HEK293 (cell line): Measurements from ENCODE around the gene BLVRB.

Experiments
- AEBP2 ChIP-seq: fragments of 450-650 bp; formaldehyde crosslinking; IDR thresholded peaks from 2 replicates; pipeline ENCODE4 v1.5.1; 2016; ENCODE audit warnings: missing biosample characterization, missing genetic modification characterization, borderline replicate concordance
- ATF2 ChIP-seq: fragments of 450-650 bp; formaldehyde crosslinking; IDR thresholded peaks from 2 replicates; pipeline ENCODE4 v1.5.1; 2016; ENCODE audit warnings: missing biosample characterization, missing genetic modification characterization, low read depth
- BCL11A ChIP-seq: fragments of 450-650 bp; formaldehyde crosslinking; IDR thresholded peaks from 2 replicates; pipeline ENCODE4 v1.5.1; 2016; ENCODE audit warnings: low read depth, missing biosample characterization, missing genetic modification characterization
- FEZF1 ChIP-seq: fragments of 450-650 bp; formaldehyde crosslinking; IDR thresholded peaks from 2 replicates; pipeline ENCODE4 v1.5.1; 2016; ENCODE audit warnings: missing biosample characterization, missing genetic modification characterization
- GLI4 ChIP-seq: fragments of 450-650 bp; formaldehyde crosslinking; IDR thresholded peaks from 2 replicates; pipeline ENCODE4 v1.5.1; 2016; ENCODE audit warnings: missing biosample characterization, missing genetic modification characterization
- KLF8 ChIP-seq: fragments of 450-650 bp; formaldehyde crosslinking; IDR thresholded peaks from 2 replicates; pipeline ENCODE4 v1.5.1; 2016; ENCODE audit warnings: missing biosample characterization, missing genetic modification characterization
- OVOL3 ChIP-seq: fragments of 450-650 bp; formaldehyde crosslinking; IDR thresholded peaks from 2 replicates; pipeline ENCODE4 v1.5.1; 2016; ENCODE audit warnings: missing biosample characterization, missing genetic modification characterization
- SETDB1 ChIP-seq: IDR thresholded peaks from one replicate; pipeline ENCODE4 v1.6.1; 2017; ENCODE audit warnings: mild to moderate bottlenecking, low read length, moderate library complexity, mixed read lengths; ENCODE audit not compliant: insufficient read length
- ZBTB44 ChIP-seq: fragments of 450-650 bp; IDR thresholded peaks from 2 replicates; pipeline ENCODE4 v1.5.1; 2018; ENCODE audit warnings: missing biosample characterization, mild to moderate bottlenecking, missing genetic modification characterization
- ZNF174 ChIP-seq: fragments of 450-650 bp; formaldehyde crosslinking; IDR thresholded peaks from 2 replicates; pipeline ENCODE4 v1.5.0; 2017; ENCODE audit warnings: missing biosample characterization, mild to moderate bottlenecking, missing genetic modification characterization
- ZNF248 ChIP-seq: fragments of 450-650 bp; formaldehyde crosslinking; IDR thresholded peaks from 2 replicates; pipeline ENCODE4 v1.5.1; 2017; ENCODE audit warnings: missing biosample characterization, missing genetic modification characterization
- ZNF311 ChIP-seq: fragments of 450-650 bp; formaldehyde crosslinking; IDR thresholded peaks from 2 replicates; pipeline ENCODE4 v1.5.1; 2017; ENCODE audit warnings: missing biosample characterization, missing genetic modification characterization, borderline replicate concordance
- ZNF404 ChIP-seq: fragments of 450-650 bp; formaldehyde crosslinking; IDR thresholded peaks from 2 replicates; pipeline ENCODE4 v1.5.1; 2017; ENCODE audit warnings: missing biosample characterization, missing genetic modification characterization
- ZNF529 ChIP-seq: fragments of 450-650 bp; formaldehyde crosslinking; IDR thresholded peaks from 2 replicates; pipeline ENCODE4 v1.5.1; 2017; ENCODE audit warnings: missing genetic modification characterization, missing biosample characterization; ENCODE audit not compliant: insufficient replicate concordance
- ZNF555 ChIP-seq: fragments of 450-650 bp; formaldehyde crosslinking; conservative IDR thresholded peaks from 2 replicates; pipeline ENCODE4 v1.5.1; 2017; ENCODE audit warnings: missing biosample characterization, mild to moderate bottlenecking, missing genetic modification characterization, inconsistent platforms
- ZNF560 ChIP-seq: fragments of 450-650 bp; formaldehyde crosslinking; IDR thresholded peaks from 2 replicates; pipeline ENCODE4 v1.5.1; 2017; ENCODE audit warnings: missing biosample characterization, missing genetic modification characterization, borderline replicate concordance
- ZNF629 ChIP-seq: fragments of 450-650 bp; formaldehyde crosslinking; IDR thresholded peaks from 2 replicates; pipeline ENCODE4 v1.5.1; 2017; ENCODE audit warnings: missing biosample characterization, missing genetic modification characterization
- ZNF660 ChIP-seq: fragments of 450-650 bp; IDR thresholded peaks from 2 replicates; pipeline ENCODE4 v1.5.1; 2018; ENCODE audit warnings: missing biosample characterization, mild to moderate bottlenecking, missing genetic modification characterization
- ZNF701 ChIP-seq: fragments of 450-650 bp; formaldehyde crosslinking; IDR thresholded peaks from 2 replicates; pipeline ENCODE4 v1.5.1; 2016; ENCODE audit warnings: missing biosample characterization, missing genetic modification characterization
- ZNF704 ChIP-seq: fragments of 450-650 bp; formaldehyde crosslinking; IDR thresholded peaks from 2 replicates; pipeline ENCODE4 v1.5.1; 2016; ENCODE audit warnings: missing biosample characterization, missing genetic modification characterization
- ZNF747 ChIP-seq: fragments of 450-650 bp; formaldehyde crosslinking; IDR thresholded peaks from 2 replicates; pipeline ENCODE4 v1.5.1; 2016; ENCODE audit warnings: missing biosample characterization, missing genetic modification characterization
- ZNF777 ChIP-seq: fragments of 450-650 bp; formaldehyde crosslinking; IDR thresholded peaks from 2 replicates; pipeline ENCODE4 v1.5.1; 2017; ENCODE audit warnings: missing biosample characterization, missing genetic modification characterization, borderline replicate concordance
- ZNF830 ChIP-seq: fragments of 450-650 bp; IDR thresholded peaks from 2 replicates; pipeline ENCODE4 v1.5.0; 2018; ENCODE audit warnings: missing biosample characterization, missing genetic modification characterization, low read depth, mild to moderate bottlenecking, moderate library complexity
- ZSCAN16 ChIP-seq: fragments of 450-650 bp; formaldehyde crosslinking; IDR thresholded peaks from 2 replicates; pipeline ENCODE4 v1.5.1; 2016; ENCODE audit warnings: missing biosample characterization, missing genetic modification characterization
- TF ChIP-seq, protein P1 (sequence below): fragments of 450-650 bp; formaldehyde crosslinking; IDR thresholded peaks from 2 replicates; pipeline ENCODE4 v1.5.1; 2017; ENCODE audit warnings: missing biosample characterization, mild to moderate bottlenecking, missing genetic modification characterization, moderate library complexity
- TF ChIP-seq, protein P2 (sequence below): fragments of 450-650 bp; formaldehyde crosslinking; IDR thresholded peaks from 2 replicates; pipeline ENCODE4 v1.5.1; 2016; ENCODE audit warnings: missing biosample characterization, missing genetic modification characterization, borderline replicate concordance

BLVRB gene

DNA sequence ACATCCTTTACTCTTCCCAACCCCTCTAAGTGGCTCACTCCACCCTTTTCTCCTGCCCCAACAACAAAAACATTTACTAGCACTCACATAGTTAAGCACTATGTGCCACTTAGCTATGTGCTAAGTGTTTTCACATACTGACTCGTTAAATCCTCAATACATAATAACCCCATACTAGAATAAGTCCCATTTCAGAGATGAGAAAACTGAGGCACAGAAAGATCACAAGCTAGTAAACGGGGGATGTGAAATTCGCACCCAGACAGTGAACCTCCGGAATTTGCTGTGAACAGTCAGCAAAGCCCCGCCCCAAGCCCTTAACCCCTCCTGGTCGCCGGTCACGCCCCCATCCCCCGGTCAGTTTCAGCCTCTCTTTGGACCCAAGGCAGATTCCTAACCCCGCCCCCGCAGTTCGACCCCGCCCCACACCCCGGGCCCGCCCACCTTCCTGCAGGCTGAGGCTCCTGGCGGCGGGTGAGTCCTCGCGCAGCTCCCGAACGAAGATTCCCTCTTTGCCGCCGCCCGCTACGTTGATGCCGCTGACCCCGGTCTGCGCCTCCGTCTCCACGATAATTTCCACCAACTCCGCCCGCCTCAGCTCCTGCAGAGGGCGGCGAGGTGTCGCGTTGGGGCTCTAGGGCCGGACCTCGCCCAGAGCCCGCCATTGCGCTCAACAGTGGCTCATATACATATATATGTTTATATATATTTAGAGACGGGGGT lies 62.1 kb downstream of the BLVRB start (continued):
- TF ChIP-seq ZNF830 (tag by site-specific recombination) (no peak), ZNF629 (tag by site-specific recombination) (0 out of 2 replicates have a peak, but pooled peaks have one; percentile 14), ATF2 (tag by site-specific recombination) (no peak), ZSCAN16 (0 out of 2 replicates have a peak, but pooled peaks have one; percentile 29), ZNF248 (tag by site-specific recombination) (no peak), KLF8 (tag by site-specific recombination) (peak; percentile 72), ZNF174 (no peak; the same call in 1 of the 2 replicates), ZNF529 (tag by site-specific recombination) (no peak), FEZF1 (tag by site-specific recombination) (no peak), ZNF660 (tag by site-specific recombination) (no peak; the same call in 1 of the 2 replicates), SETDB1 (no peak), ZNF311 (no peak), OVOL3 (tag by site-specific recombination) (no peak; the same call in 1 of the 2 replicates), ZNF701 (tag by site-specific recombination) (no peak), ZNF704 (tag by site-specific recombination) (no peak), ZNF747 (no peak), ZNF777 (tag by site-specific recombination) (no peak), ZNF560 (tag by site-specific recombination) (no peak), BCL11A (tag by site-specific recombination) (no peak), ZNF555 (tag by site-specific recombination) (no peak), ZBTB44 (tag by site-specific recombination) (no peak), AEBP2 (tag by site-specific recombination) (no peak), GLI4 (no peak), ZNF404 (tag by site-specific recombination) (no peak)
- TF ChIP-seq, protein P1, sequence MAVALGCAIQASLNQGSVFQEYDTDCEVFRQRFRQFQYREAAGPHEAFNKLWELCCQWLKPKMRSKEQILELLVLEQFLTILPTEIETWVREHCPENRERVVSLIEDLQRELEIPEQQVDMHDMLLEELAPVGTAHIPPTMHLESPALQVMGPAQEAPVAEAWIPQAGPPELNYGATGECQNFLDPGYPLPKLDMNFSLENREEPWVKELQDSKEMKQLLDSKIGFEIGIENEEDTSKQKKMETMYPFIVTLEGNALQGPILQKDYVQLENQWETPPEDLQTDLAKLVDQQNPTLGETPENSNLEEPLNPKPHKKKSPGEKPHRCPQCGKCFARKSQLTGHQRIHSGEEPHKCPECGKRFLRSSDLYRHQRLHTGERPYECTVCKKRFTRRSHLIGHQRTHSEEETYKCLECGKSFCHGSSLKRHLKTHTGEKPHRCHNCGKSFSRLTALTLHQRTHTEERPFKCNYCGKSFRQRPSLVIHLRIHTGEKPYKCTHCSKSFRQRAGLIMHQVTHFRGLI: no peak
- TF ChIP-seq, protein P2, sequence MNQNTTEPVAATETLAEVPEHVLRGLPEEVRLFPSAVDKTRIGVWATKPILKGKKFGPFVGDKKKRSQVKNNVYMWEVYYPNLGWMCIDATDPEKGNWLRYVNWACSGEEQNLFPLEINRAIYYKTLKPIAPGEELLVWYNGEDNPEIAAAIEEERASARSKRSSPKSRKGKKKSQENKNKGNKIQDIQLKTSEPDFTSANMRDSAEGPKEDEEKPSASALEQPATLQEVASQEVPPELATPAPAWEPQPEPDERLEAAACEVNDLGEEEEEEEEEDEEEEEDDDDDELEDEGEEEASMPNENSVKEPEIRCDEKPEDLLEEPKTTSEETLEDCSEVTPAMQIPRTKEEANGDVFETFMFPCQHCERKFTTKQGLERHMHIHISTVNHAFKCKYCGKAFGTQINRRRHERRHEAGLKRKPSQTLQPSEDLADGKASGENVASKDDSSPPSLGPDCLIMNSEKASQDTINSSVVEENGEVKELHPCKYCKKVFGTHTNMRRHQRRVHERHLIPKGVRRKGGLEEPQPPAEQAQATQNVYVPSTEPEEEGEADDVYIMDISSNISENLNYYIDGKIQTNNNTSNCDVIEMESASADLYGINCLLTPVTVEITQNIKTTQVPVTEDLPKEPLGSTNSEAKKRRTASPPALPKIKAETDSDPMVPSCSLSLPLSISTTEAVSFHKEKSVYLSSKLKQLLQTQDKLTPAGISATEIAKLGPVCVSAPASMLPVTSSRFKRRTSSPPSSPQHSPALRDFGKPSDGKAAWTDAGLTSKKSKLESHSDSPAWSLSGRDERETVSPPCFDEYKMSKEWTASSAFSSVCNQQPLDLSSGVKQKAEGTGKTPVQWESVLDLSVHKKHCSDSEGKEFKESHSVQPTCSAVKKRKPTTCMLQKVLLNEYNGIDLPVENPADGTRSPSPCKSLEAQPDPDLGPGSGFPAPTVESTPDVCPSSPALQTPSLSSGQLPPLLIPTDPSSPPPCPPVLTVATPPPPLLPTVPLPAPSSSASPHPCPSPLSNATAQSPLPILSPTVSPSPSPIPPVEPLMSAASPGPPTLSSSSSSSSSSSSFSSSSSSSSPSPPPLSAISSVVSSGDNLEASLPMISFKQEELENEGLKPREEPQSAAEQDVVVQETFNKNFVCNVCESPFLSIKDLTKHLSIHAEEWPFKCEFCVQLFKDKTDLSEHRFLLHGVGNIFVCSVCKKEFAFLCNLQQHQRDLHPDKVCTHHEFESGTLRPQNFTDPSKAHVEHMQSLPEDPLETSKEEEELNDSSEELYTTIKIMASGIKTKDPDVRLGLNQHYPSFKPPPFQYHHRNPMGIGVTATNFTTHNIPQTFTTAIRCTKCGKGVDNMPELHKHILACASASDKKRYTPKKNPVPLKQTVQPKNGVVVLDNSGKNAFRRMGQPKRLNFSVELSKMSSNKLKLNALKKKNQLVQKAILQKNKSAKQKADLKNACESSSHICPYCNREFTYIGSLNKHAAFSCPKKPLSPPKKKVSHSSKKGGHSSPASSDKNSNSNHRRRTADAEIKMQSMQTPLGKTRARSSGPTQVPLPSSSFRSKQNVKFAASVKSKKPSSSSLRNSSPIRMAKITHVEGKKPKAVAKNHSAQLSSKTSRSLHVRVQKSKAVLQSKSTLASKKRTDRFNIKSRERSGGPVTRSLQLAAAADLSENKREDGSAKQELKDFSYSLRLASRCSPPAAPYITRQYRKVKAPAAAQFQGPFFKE: no peak
